Liver (tissue), 3 donors: ENCODE measurements around the gene TIAM2.

Experiments used
- ATF3 ChIP-seq: IDR thresholded peaks from 2 replicates; pipeline ENCODE4 v1.6.1; 2016; ENCODE audit warnings: antibody characterized with exemption
- TAF1 ChIP-seq: conservative IDR thresholded peaks from 2 replicates; pipeline ENCODE4 v1.6.1; 2016; ENCODE audit warnings: antibody characterized with exemption, mild to moderate bottlenecking
- TF ChIP-seq, protein P1 (sequence below): fragments of 150-350 bp; IDR thresholded peaks from 2 replicates; pipeline ENCODE4 v1.5.1; 2017; ENCODE audit warnings: improper control_type of control experiment, low read depth, low read length; ENCODE audit not compliant: missing input control
- donor health status: healthy.
- donor health status: healthy.

- TF ChIP-seq, protein P1, sequence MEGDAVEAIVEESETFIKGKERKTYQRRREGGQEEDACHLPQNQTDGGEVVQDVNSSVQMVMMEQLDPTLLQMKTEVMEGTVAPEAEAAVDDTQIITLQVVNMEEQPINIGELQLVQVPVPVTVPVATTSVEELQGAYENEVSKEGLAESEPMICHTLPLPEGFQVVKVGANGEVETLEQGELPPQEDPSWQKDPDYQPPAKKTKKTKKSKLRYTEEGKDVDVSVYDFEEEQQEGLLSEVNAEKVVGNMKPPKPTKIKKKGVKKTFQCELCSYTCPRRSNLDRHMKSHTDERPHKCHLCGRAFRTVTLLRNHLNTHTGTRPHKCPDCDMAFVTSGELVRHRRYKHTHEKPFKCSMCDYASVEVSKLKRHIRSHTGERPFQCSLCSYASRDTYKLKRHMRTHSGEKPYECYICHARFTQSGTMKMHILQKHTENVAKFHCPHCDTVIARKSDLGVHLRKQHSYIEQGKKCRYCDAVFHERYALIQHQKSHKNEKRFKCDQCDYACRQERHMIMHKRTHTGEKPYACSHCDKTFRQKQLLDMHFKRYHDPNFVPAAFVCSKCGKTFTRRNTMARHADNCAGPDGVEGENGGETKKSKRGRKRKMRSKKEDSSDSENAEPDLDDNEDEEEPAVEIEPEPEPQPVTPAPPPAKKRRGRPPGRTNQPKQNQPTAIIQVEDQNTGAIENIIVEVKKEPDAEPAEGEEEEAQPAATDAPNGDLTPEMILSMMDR = no peak
- no peak for TF ChIP-seq TAF1
- no peak for TF ChIP-seq ATF3
Measured at GRCh38 chr6:155077331-155077730, 82.2 kb downstream of the TIAM2 start.
